Uterus (tissue), 4 donors: ENCODE data around the gene MED13L. TPM values are rescaled to one million over a fixed set of nuclear protein-coding genes. Genes with fewer than 3 reads are reported as not detected.

Experiments used
- DNase-seq, 2 donors: peaks; one replicate each; pipeline ENCODE4 v3.0.0-alpha.2; 2019 to 2020
- H3K27ac ChIP-seq, 2 donors: fragments of 200-600 bp; sonication (generic); 1 replicate in 1 of 2; 2 replicates in 1 of 2; pipeline ENCODE4 v1.5.1; 2016 to 2018
- H3K27me3 ChIP-seq, 2 donors: fragments of 200-600 bp; sonication (generic); one replicate each; pipeline ENCODE4 v1.5.1; 2018 to 2019; ENCODE audit warnings: control low read depth in 1 of 2
- H3K36me3 ChIP-seq, 2 donors: fragments of 200-600 bp; sonication (generic); one replicate each; pipeline ENCODE4 v1.5.1; 2019; ENCODE audit warnings: control low read depth in 1 of 2
- H3K4me1 ChIP-seq, 2 donors: fragments of 200-600 bp; sonication (generic); one replicate each; pipeline ENCODE4 v1.5.1; 2018 to 2019; ENCODE audit warnings: control low read depth in 1 of 2
- H3K4me3 ChIP-seq, 2 donors: fragments of 200-600 bp; sonication (generic); 1 replicate in 1 of 2; 2 replicates in 1 of 2; pipeline ENCODE4 v1.5.1; 2018 to 2019; ENCODE audit warnings: mild to moderate bottlenecking in 1 of 2
- H3K9me3 ChIP-seq, 2 donors: fragments of 200-600 bp; sonication (generic); one replicate each; pipeline ENCODE4 v1.5.1; 2019; ENCODE audit warnings: control low read depth in 1 of 2
- POLR2A ChIP-seq, 2 donors: fragments of 450-650 bp; IDR thresholded peaks; one replicate each; pipeline ENCODE4 v1.6.1; 2016; ENCODE audit warnings: antibody characterized with exemption in 2 of 2, mild to moderate bottlenecking in 1 of 2, moderate library complexity in 1 of 2
- intact Hi-C: fragments of 100-400 bp; cut with DNase I; formaldehyde crosslinking; loops from one replicate; pipeline ENCODE4 v1.15.1; 2023; ENCODE audit warnings: low total_unique reads
- total RNA-seq, 4 donors: library from RNA; depleted of rRNA in 3 of 4; stranded (reverse); fragments of >200 nt in 3 of 4; gene quantifications; one replicate each; pipeline versions ENCODE4 v1.1.0 to v1.2.4, GENCODE V29; 2014 to 2023
- TF ChIP-seq, protein P1 (sequence below), 4 experiments: fragments of 200-600 bp in 2 of 4; fragments of 450-650 bp in 2 of 4; sonication (generic) in 2 of 4; IDR thresholded peaks; one replicate each; pipeline ENCODE4 v1.5.1; 2016 to 2019; ENCODE audit warnings: antibody characterized with exemption in 4 of 4, mild to moderate bottlenecking in 2 of 4, moderate library complexity in 1 of 4
- donor health status: DM: yes; HTN: yes; CAD: no.

Gene MED13L
- total RNA-seq, 4 donors from 2014 or later, result 189 to 314 (median 254) TPM

DNA sequence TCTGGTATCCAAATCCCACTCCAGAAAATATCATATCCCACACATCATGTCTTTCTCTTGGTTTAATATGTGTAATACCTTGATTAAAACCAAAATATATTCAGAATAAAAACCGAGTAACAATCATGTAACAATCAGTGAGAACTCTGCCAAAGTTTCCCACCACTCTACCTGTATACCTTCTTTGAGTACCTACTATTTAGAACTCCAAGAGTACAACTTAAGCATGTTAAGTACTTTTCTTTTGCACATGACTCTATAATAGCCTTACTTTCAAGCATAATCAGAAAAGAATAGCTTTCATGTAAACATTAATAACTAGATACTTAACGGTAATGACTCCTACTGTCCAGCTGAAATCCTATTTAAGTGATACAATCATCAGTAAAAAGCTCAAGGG, 223.2 kb downstream of the MED13L start:
- peaks cover 0 to 11% of the 10 kb centered on the region in 2 donors for H3K4me1 ChIP-seq
- H3K9me3 ChIP-seq, result no peaks in the 10 kb centered on the region
- H3K36me3 ChIP-seq, result no peaks in the 10 kb centered on the region
- intact Hi-C loops, result no loop called here
- H3K27ac ChIP-seq, result no peak overlapping the region
- H3K4me3 ChIP-seq, result no peak overlapping the region
- TF ChIP-seq, protein P1, sequence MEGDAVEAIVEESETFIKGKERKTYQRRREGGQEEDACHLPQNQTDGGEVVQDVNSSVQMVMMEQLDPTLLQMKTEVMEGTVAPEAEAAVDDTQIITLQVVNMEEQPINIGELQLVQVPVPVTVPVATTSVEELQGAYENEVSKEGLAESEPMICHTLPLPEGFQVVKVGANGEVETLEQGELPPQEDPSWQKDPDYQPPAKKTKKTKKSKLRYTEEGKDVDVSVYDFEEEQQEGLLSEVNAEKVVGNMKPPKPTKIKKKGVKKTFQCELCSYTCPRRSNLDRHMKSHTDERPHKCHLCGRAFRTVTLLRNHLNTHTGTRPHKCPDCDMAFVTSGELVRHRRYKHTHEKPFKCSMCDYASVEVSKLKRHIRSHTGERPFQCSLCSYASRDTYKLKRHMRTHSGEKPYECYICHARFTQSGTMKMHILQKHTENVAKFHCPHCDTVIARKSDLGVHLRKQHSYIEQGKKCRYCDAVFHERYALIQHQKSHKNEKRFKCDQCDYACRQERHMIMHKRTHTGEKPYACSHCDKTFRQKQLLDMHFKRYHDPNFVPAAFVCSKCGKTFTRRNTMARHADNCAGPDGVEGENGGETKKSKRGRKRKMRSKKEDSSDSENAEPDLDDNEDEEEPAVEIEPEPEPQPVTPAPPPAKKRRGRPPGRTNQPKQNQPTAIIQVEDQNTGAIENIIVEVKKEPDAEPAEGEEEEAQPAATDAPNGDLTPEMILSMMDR (IDR thresholded peaks at IDR 0.05), result no peak
- no peaks in the 10 kb centered on the region for H3K27me3 ChIP-seq
- no peak for DNase-seq

DNA sequence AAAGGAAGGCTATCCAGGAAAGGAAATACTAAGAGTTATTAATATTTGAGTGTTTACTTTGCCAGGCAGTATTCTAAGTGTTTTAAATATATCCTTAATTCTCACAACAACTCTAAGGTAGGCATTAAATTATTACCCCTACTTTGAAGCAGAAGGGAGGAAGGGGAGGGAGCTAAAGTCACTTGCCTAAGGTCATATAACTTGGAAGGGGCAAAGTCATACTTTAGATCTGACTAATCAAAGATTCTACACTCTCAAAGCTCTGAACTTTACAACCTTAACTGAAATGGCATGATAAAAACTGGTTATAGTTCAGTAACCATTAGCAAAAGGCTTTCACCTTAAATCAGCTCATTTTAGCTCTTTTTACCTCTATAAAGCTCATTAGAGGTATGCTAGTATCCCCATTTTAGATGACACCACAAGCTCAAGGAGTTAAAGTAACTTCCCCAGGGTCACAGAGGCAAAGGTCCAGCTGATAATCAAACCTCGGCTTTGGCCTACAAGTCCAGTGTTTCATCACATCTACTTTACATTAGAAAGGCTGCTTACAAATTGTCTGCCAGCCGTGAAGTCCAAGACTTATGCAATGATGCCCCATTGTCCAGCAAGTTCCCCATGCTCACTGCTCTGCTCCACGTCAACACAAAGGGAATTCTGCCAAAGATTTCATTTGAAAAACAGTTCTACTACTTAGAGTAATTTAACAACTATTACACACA, 223.9 kb downstream of the MED13L start:
- no peaks in the 10 kb centered on the region for H3K27me3 ChIP-seq
- no peaks in the 10 kb centered on the region for H3K36me3 ChIP-seq
- peak overlapping the region in 1 of 2 donors; percentile 43 for H3K27ac ChIP-seq
- peaks cover 0 to 11% of the 10 kb centered on the region in 2 donors for H3K4me1 ChIP-seq
- intact Hi-C loops, result no loop called here
- no peak for TF ChIP-seq POLR2A (IDR thresholded peaks at IDR 0.05)
- TF ChIP-seq, protein P1 (IDR thresholded peaks at IDR 0.05), result no peak
- H3K9me3 ChIP-seq, result no peaks in the 10 kb centered on the region
- H3K4me3 ChIP-seq, result no peak overlapping the region
- DNase-seq, result peak; percentile 49 to 59

DNA sequence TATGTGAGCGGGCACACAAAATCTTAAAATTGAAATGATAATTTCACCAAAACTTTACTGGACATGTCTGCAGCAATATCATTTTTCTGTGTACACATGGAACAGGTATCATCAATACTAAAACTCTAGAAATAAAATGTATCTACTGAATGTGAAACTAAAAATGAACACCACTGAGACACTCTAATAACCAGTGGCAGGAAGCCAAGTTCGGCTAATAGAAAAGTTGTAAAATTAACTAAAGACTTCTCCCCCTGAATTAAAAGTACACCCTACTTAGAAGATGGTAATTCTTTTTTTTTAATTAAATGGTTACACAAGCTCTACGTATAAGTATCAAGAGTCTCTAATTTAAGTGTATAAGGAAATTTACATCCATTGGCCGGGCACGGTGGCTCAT, 227.2 kb downstream of the MED13L start:
- H3K27me3 ChIP-seq, result no peaks in the 10 kb centered on the region
- H3K4me1 ChIP-seq, result peaks cover 0 to 4% of the 10 kb centered on the region in 2 donors
- no peak for TF ChIP-seq POLR2A (IDR thresholded peaks at IDR 0.05)
- TF ChIP-seq, protein P1 (IDR thresholded peaks at IDR 0.05), result no peak
- H3K9me3 ChIP-seq, result no peaks in the 10 kb centered on the region
- no peak overlapping the region for H3K4me3 ChIP-seq
- no peak overlapping the region for H3K27ac ChIP-seq
- intact Hi-C loops, result no loop called here
- no peak for DNase-seq
- no peaks in the 10 kb centered on the region for H3K36me3 ChIP-seq

DNA sequence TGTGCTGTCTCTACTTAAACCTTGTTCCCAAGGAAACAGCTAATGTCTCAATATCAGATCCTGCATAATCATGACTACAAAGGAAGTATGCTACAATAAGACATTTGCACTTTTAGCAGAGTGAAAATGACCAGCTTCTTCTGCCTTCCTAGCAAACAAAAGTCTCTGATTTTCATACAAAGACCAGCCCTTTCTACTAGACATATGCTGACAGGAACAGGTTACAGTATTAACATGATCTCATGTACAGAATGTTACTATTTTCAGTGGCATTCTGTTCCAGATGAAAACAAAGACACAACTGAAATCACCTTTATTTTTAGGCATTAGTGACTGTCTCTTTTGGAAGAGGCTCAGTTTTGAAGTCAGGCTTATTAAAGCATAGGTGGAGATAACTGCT, 228.6 kb downstream of the MED13L start:
- no peak for DNase-seq
- TF ChIP-seq, protein P1 (IDR thresholded peaks at IDR 0.05), result no peak
- TF ChIP-seq POLR2A (IDR thresholded peaks at IDR 0.05), result no peak
- Histone ChIP-seq H3K9me3 (no peaks in the 10 kb centered on the region), H3K4me1 (peaks cover 0 to 8% of the 10 kb centered on the region in 2 donors), H3K27me3 (no peaks in the 10 kb centered on the region), H3K36me3 (no peaks in the 10 kb centered on the region), H3K4me3 (no peak overlapping the region), H3K27ac (no peak overlapping the region)
- intact Hi-C loops, result no loop called here

DNA sequence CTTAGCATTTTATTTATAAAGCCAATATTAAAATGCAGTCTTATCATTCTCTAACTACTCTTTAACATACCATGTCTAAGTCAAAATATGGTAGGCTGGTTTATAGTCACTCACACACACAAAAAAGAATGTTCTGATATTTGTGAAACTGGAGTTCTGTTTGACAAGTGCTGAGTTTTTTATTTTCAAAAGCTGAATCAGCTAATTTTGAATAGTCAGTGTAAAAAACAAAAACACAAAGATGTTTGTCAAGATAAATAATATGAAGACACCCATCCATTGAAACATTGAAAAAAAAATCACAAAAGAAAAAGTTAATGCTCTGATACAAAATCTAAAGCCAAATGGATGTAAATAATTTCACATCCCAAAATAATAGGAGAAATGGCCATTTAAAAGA, 231.5 kb downstream of the MED13L start:
- Histone ChIP-seq H3K9me3 (no peaks in the 10 kb centered on the region), H3K27ac (no peak overlapping the region), H3K36me3 (no peaks in the 10 kb centered on the region), H3K4me1 (peaks cover 0 to 12% of the 10 kb centered on the region in 2 donors), H3K27me3 (no peaks in the 10 kb centered on the region), H3K4me3 (no peak overlapping the region)
- intact Hi-C loops, result no loop called here
- DNase-seq, result no peak
- TF ChIP-seq, protein P1 (IDR thresholded peaks at IDR 0.05), result no peak
- TF ChIP-seq POLR2A (IDR thresholded peaks at IDR 0.05), result no peak
